ENCODE data around the gene GPR160.
"Not testable (repeated sequence)": the region's sequence is repeated elsewhere in the genome, so short reads cannot be mapped to it uniquely, and the experiment has no call there.

GPR160 gene, protein sequence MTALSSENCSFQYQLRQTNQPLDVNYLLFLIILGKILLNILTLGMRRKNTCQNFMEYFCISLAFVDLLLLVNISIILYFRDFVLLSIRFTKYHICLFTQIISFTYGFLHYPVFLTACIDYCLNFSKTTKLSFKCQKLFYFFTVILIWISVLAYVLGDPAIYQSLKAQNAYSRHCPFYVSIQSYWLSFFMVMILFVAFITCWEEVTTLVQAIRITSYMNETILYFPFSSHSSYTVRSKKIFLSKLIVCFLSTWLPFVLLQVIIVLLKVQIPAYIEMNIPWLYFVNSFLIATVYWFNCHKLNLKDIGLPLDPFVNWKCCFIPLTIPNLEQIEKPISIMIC

DNA sequence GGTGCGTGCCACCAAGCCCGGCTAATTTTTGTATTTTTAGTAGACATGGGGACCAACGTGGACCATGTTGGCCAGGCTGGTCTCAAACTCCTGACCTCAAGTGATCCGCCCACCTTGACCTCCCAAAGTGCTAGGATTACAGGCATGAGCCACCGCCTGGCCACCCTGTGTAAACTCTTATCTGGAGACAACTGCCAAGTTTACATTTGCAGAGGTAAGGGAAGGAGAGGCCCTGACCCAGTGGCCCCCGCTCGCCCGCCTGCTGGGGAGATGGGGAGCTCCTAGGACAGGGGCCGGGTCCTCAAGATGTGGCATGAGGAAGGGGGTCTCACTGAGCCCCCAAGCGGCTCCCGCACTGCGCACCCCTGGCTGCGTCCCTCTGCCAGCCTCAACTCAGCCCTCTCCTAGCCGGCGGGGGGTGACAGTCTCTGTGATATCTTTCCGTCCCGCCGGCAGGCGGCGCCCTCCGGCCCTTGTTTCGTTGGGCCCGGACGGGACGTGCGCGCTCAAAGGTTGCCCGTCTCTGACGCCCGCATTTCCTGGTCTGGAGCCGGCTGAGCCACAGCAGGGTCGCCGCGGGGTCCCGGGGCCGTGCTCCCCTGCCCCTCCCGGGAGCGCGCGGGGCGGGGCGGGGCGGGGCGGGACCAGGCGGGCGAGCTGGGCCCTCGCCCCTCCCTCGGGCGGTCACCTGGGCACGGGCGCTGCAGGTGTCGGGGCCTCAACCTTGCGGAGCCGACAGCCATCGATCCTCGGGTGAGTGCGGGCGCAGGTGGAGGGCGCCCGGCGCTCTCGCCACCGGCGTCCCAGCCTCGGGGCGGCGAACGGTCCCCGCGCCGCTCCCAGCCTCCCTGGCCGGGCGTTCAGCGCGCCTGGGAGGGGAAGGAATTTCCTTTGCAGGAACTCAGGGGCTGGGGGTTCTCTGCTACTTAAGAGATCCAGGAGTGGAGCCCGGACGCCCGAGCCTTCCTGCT, at the start of gene GPR160:
GPR160 (plus strand) TSS at position 533 of the 971 bp plus-strand sequence. CDS start 45,978 bp downstream, outside the sequence.
- DNase-seq (ENCODE audit: low read depth in 1 of 2, low spot score in 1 of 2): peak; percentile 58 to 69

DNA sequence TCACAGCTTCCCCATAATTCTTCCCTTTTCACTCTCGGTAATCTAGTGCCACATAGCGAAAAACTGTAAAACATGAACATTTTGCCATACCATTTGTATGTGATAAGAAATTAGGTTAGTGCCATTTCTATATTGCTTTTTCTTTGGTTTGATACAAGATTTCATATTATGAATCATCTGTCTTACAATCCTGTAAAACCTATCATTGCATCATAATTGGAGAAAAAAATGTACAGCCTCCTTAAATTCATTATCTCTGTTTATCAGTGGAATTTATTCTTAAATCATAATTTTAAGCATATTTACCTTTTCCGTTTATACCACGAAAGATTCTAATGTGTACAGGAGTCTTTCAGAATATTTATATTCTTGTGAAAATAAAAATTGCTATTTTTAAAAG, 47.4 kb upstream of the GPR160 start:
- DNase-seq (ENCODE audit: low read depth in 1 of 2, low spot score in 1 of 2): no peak

DNA sequence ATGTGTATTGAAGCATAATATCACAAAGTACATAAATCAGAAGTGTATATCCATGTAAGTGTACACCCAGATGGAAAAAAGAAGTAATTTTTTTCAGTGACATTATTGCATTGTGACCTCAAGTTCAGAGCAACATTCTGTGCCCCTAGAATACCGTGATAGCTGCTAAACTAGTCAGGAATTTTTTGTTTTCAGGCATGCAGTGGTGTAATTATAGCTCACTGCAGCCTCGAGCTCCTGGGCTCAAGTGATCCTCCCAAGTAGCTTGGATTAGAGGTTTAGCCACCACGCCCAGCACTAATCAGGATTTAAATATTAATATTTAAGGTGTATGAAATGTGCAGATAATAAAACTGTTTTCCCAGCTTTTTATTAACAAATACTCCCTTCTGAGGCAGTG, 45.6 kb upstream of the GPR160 start:
- DNase-seq (ENCODE audit: low read depth in 1 of 2, low spot score in 1 of 2): no peak

DNA sequence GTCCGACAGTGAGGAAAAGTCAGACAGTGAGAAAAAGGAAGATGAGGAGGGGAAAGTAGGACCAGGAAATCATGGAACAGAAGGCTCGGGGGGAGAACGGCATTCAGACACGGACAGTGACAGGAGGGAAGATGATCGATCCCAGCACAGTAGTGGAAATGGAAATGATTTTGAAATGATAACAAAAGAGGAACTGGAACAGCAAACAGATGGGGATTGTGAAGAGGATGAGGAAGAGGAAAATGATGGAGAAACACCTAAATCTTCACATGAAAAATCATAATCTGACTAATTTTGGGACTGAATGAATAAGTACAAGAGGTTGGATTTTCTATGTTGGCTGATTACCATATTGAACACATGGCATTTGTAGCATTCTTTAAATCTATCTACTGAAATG, 45.0 kb upstream of the GPR160 start:
- DNase-seq (ENCODE audit: low read depth in 1 of 2, low spot score in 1 of 2): no peak

DNA sequence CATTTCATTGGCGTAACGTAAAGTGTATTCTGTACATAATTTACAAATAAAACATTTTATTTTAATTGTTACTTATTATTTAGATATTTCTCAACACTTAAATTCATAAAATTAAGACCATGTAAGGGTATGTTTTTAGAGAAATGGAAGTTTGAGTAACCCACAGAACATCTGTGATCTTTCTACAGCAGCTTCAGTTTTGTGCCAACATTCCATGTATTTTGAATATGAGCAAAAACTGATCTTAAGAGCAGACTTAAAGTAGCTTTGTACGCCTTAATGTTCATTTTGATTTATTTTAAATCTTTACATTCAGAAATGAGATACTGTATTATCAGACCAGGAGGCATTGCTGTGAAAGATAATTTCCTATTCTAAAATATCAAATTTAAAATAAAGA, 44.0 kb upstream of the GPR160 start:
- no peak for DNase-seq (ENCODE audit: low read depth in 1 of 2, low spot score in 1 of 2)

DNA sequence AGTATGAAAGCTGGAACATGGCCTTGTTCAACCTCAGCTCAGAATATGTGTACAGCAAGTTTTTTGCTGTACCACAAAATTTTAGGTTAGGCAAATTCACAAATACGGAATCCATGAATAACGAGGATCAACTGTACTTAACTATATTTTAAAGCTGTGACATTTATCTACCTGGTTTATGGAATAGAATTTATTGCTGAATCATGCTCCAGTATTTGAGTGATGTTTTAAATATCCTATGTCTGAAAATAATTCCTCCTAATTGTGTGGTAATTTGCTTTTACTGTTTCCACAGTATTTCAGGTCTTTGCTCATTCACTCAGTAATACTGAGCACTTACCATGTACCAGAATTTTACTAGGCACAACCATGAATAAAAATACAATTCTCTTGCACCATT, 41.7 kb upstream of the GPR160 start:
- DNase-seq (ENCODE audit: low read depth in 1 of 2, low spot score in 1 of 2): no peak

DNA sequence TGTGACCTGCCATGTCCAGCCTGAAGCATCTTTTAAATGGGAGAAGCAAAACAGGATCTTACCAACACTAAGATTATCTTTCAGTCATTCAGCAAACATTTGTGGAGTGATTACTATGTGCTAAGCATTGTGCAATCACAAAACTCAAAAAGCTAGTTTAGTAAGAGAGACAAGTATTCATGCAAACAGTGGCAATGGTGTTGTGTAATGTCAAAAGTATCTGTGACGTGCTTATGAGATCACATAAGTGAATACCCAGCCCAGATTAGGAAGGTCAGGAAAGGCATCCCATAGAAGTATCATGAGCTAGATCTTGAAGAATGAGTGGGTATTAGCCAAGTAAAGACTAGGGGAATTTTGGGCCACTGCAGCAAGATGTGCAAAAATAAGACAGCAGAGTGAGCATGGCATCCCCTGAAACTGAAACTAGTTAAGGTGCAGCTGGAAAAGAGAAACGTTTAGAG, 39.1 kb upstream of the GPR160 start:
- DNase-seq (ENCODE audit: low read depth in 1 of 2, low spot score in 1 of 2): no peak

DNA sequence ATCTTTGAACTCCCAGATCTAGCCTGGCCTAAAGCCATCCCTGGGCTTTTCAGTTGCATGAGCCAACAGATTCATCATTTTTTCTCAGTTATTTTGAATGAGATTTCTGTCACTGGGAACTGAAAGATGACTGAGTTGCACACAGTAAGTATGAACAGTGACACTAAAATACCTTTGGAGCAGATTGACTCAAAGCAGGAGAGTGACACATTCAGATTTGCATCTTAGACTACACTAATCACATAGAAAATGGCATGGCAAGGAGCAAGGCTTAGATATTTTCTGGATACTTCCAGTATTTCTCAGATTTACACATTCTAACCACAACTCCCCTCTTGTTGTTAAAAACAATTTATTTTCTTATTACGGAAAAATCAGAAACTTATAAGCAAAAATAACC, 38.4 kb upstream of the GPR160 start:
- no peak for DNase-seq (ENCODE audit: low read depth in 1 of 2, low spot score in 1 of 2)

DNA sequence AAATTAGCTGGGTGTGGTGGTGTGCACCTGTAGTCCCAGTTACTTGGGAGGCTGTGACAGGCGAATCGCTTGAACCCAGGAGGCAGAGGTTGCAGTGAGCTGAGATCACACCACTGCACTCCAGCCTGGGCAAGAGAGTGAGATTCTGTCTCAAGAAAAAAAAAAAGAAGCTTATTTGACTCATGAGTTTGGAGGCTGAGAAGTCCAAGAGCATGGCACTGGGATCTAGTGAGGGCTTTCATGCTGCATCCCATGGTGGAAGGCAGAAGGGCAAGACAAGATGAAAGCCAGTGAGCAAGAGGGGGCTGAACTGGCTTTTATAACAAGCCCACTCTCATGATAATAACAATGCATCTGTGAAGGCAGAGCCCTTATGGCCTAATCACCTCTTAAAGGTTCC, 37.7 kb upstream of the GPR160 start:
- DNase-seq (ENCODE audit: low read depth in 1 of 2, low spot score in 1 of 2): no peak

DNA sequence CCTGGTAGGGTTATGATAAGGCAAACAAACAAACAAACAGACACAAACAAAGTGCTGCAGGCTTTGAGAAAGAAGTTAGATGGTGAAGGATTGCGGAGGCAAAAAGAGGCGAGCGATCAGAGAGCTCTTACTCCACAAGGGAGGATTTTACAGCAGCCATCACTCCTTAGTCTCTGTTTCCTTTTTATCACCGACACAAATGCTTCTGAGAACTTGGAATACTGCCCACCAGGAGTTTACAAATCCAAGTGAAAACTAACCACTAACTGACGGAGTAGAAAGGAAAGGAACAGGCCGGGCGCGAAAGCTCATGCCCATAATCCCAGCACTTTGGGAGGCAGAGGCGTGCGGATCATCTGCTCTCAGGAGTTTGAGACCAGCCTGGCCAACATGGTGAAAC, 35.6 kb upstream of the GPR160 start:
- DNase-seq (ENCODE audit: low read depth in 1 of 2, low spot score in 1 of 2): no peak

DNA sequence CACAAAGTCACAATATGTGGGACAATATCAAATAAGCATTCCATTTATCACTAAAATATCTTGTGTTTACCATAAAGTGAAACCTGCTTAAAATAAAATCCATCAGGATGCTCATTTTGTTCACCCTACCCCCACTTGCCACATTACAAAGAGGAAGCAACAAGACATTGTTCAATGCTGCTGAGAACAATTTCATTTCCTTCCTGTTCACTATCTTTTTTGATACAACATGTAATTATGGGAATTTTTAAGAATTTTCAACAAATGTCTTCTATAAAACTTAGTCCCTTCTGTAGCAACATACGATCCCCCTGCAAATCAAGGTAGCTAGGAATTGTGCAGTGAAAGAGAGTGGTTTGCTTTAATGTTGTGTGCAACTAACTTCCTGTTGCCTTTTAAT, 34.9 kb upstream of the GPR160 start:
- no peak for DNase-seq (ENCODE audit: low read depth in 1 of 2, low spot score in 1 of 2)

DNA sequence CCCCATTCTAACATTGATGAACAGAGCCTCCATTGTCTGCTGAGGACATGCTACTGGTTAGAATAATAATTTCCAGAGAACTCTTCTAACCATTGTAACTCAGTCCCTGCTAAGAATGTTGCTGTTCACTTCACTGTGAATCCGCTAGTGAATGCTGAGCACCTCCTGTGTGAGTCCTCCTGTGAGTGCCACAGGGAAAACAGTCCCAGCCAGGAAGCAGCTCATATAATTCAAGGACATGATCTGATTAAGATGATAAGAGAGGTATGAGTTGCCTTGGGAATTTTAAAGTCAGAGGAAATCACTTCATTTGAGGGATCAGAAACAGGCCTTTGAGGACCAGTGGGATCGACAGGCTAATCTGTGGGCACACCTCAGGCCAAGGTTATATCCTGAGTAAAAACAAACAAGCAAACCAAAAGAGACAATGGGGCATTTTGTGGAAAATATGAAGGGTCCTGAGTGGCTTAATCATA, 33.9 kb upstream of the GPR160 start:
- no peak for DNase-seq (ENCODE audit: low read depth in 1 of 2, low spot score in 1 of 2)

DNA sequence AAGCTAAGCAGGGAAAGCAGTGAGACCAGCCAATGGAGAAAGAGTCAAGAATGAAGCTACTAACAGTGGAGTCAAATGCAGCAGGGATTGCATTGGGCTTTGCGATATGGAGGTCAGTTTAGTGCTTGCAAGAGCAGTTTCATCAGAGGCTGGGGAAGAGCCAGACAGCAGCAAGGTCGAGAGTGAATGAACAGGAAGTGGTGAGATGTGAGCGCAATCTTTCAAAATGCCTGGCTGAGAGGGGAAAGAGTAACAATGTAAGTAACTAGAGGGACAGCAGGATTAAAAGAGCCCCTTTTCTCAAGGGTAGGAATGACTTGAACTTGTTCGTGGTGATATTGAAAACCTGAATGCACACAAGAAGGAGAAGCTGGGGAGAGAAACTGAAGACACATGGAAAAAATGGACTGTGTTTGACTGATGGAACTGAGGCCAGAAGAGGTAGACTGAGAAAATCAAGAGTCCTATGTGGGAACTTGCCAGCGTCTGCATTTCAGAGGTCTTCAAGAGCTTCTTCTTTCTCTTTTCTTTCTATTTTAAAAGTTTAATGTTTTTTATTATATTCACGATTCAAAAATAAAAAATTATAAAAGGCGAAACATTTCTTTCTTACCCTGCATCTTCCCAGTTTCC, 30.6 kb upstream of the GPR160 start:
- DNase-seq (ENCODE audit: low read depth in 1 of 2, low spot score in 1 of 2): no peak

DNA sequence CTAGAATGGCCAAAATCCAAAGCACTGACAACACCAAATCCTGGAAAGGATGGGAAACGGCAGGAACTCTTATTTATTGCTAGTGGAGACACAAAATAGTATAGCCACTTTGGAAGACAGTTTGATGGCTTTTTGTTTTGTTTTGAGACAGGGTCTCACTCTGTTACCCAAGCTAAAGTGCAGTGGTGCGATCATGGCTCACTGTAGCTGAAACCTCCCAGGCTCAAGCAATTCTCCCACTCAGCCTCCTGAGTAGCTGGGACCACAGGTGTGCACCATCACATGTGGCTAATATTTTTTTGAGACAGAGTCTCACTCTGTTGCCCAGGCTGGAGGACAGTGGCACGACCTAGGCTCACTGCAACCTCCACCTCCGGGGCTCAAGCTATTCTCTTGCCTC, 27.3 kb upstream of the GPR160 start:
- no peak for DNase-seq (ENCODE audit: low read depth in 1 of 2, low spot score in 1 of 2)

DNA sequence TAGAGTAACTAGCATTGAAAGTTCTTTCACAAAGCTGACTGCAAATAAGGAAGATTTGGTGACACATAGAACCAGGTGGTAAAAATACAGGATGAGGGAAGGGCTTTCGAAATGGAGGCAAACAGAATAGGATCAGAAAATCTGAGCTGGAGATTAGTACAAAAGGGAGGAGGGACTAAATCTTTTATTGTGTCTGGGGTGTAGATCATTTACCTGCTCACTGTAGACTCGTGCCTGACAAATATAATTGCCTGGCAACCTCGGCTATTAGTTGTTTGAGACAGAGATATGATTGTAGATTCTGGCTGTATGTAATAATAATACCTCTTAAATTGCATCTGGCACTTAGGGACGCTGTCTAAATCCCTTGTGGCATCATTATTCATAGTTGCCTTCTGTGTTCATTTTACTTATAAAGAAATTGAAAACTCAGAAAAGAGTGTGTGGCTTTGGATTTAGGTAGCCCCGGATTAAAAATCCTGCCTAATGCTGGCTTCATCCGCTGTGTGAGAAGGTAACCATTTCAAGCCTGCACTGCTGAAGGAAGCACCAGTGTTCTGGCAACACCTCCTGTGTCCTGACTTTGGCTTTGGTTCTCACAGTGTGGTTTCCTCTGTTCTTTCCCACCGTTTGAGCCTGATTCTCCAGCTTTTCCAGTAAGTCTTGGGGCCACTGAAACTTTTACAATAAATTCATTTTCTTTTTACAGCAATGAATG, 25.0 kb upstream of the GPR160 start:
- no peak for DNase-seq (ENCODE audit: low read depth in 1 of 2, low spot score in 1 of 2)

DNA sequence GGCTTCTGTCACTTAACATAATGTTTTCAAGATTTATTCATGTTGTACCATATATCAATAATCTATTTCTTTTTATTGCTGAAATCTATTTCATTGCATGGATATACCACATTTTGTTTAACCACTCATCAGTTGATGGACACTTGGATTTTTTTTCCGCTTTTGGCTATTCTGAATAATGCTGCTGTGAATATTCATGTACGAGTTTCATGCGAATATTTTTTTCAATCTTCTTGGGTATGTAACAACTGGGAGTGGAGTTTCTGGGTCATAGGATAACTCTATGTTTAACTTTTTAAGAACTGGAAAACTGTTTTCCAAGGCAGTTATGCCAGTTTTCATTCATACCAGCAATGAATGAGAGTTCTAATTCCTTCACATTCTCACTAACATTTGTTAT, 21.7 kb upstream of the GPR160 start:
- no peak for DNase-seq (ENCODE audit: low read depth in 1 of 2, low spot score in 1 of 2)

DNA sequence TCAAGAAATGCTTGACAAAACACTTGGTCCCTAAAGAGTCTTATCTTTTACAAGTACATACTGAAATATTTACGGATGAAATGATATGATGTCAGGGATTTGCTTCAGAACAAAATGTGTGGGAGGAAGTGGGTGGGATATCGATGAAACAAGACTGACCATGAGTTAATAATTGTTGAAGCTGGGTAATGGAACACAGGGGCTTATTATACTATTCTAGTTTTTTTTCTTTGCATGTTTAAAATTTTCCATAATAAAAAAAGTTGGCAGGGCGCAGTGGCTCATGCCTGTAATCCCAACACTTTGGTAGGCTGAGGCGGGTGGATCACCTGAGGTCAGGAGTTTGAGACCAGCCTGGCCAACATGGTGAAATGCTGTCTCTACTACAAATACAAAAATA, 18.5 kb upstream of the GPR160 start:
- DNase-seq (ENCODE audit: low read depth in 1 of 2, low spot score in 1 of 2): not testable (repeated sequence)

DNA sequence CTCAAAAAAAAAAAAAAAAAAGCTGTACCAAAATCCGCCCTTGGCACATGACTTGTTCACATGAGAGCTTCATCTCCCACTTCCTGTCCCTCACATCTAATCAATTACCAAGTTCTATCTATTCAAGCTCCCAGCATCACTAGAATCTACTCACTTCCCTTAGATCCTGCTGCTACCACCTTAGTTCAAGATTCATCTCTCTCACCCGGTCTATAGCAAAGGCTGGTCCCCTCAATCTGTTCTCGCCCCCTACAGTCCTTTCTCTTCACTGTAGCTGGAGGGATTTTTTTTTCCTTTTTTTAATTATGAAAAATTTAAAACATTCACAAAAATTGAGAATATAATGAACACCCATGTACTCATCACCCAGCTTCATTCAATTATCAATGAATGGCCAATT, 16.7 kb upstream of the GPR160 start:
- no peak for DNase-seq (ENCODE audit: low read depth in 1 of 2, low spot score in 1 of 2)

DNA sequence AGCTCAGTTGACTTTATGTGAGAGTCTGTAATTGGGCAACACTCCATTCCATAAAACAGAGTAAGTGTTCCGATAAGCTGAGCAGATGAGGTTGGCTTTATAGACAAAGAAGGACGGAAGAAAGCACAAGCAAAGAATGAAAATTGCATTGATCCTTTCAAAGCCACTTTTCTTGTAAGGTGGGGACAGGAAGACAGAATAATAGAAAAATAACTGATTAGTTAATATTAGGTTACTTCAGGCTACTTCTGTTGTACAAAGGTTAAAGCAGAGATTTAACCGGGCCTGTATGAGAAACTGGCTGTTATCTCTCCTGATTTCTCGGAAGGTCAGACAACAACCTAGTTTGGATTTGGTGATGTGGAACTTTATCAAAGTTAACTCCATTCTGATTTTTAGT, 15.5 kb upstream of the GPR160 start:
- DNase-seq (ENCODE audit: low read depth in 1 of 2, low spot score in 1 of 2): no peak

DNA sequence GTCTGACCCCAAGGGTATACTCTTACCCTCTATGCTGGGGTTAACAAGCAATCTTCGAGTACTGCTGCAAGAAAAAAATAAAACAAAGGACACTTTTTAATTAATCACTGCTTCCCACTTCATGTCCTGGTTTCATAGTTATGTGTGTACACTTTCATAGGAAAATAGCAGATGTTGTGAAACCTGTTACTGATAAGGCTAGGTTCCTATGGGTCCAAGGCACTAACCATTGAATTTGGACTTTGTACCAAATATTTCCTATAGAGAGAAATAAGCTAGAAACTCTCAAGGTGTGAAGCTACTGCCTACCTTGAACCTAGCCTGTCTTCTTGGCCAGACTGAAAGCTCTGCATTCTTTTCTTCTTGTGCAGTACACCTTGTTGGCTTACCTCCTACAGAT, 14.6 kb upstream of the GPR160 start:
- DNase-seq (ENCODE audit: low read depth in 1 of 2, low spot score in 1 of 2): no peak

DNA sequence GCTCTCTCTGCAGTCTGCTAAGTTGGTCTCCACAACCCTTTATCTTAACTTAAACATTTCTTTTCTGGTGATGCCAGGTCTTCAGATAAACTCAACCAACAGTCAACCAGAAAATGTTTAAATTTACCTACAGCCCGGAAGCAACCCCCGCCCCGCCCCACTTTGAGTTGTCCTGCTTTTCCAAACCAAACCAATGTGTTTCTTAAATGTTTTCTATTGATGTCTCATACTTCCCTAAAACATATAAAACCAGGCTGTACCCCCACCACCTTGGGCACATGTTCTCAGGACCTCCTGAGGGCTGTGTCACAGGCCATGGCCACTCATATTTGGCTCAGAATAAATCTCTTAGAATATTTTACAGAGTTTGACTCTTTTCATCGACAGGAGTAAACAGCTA, 13.2 kb upstream of the GPR160 start:
- DNase-seq (ENCODE audit: low read depth in 1 of 2, low spot score in 1 of 2): no peak
